ENCODE results near the gene SENP1.

DNA sequence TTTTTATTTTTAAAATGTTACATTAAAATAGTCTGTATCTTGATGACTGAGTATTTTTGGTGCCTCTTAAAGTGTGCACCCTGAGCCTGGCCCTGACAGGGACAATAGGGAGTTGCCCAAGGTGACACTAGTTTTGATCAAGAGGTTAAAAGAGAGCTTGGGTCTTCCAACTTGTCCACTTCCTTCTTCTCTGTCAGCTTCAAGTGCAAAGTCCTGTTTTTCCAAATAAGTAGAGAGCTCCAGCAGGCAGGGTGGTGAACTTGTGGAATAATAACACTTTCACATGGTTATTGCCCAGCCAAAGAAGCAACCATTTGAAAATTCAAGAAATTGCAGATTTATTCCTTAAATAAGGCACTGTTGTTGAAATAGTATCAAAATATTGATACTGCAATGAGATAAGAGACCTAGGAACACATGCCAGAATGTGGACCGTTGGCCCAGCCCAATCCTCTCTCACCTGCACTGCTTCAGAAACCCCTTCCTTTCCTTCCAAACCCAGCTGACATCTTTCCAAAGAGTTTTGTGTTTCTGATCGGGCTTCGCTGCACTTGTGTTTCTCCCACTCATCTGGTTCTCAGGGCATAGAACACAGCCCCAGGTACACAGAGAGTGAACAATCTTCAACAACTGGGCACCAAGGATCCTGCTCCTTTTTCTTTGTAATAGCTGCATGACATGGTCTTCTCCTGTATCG, 87.8 kb downstream of the SENP1 start:
- TF ChIP-seq, protein P1, sequence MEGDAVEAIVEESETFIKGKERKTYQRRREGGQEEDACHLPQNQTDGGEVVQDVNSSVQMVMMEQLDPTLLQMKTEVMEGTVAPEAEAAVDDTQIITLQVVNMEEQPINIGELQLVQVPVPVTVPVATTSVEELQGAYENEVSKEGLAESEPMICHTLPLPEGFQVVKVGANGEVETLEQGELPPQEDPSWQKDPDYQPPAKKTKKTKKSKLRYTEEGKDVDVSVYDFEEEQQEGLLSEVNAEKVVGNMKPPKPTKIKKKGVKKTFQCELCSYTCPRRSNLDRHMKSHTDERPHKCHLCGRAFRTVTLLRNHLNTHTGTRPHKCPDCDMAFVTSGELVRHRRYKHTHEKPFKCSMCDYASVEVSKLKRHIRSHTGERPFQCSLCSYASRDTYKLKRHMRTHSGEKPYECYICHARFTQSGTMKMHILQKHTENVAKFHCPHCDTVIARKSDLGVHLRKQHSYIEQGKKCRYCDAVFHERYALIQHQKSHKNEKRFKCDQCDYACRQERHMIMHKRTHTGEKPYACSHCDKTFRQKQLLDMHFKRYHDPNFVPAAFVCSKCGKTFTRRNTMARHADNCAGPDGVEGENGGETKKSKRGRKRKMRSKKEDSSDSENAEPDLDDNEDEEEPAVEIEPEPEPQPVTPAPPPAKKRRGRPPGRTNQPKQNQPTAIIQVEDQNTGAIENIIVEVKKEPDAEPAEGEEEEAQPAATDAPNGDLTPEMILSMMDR (conservative IDR thresholded peaks at IDR 0.05) = no peak
- TF ChIP-seq ZFX (IDR thresholded peaks at IDR 0.05) = no peak
